HepG2 (cell line): ENCODE data around the gene GRM4. TPM values are rescaled to one million over a fixed set of nuclear protein-coding genes. Genes with fewer than 3 reads are reported as not detected.
A peak's percentile ranks its signal among the peaks of the same experiment; 100 is the strongest.

Experiments used
- CHD2 ChIP-seq: IDR thresholded peaks from 2 replicates; pipeline ENCODE4 v1.6.1; 2011; ENCODE audit warnings: low read depth, low read length, improper control_type of control experiment
- DPF2 ChIP-seq: sonication (generic); formaldehyde crosslinking; IDR thresholded peaks from 2 replicates; pipeline ENCODE4 v1.4.0; 2020; ENCODE audit warnings: mild to moderate bottlenecking, low read depth, missing genetic modification reagents, borderline replicate concordance
- EP300 ChIP-seq, 3 experiments: sonication (generic) in 1 of 3; formaldehyde crosslinking in 1 of 3; IDR thresholded peaks; 2 replicates each; pipeline versions ENCODE4 v1.5.1 to v1.6.1; 2011 to 2020; ENCODE audit warnings: low read depth in 2 of 3, low read length in 2 of 3, borderline replicate concordance in 1 of 3, improper control_type of control experiment in 1 of 3, mild to moderate bottlenecking in 1 of 3, missing genetic modification reagents in 1 of 3, moderate library complexity in 1 of 3
- ESRRA ChIP-seq: sonication (generic); formaldehyde crosslinking; IDR thresholded peaks from 2 replicates; pipeline ENCODE4 v1.5.1; 2020; ENCODE audit warnings: mild to moderate bottlenecking, low read depth, missing genetic modification reagents
- HNF4A ChIP-seq: sonication (generic); formaldehyde crosslinking; IDR thresholded peaks from 2 replicates; pipeline ENCODE4 v1.4.0; 2020; ENCODE audit warnings: missing genetic modification reagents
- KDM2A ChIP-seq: sonication (generic); formaldehyde crosslinking; IDR thresholded peaks from 2 replicates; pipeline ENCODE4 v1.4.0; 2020; ENCODE audit warnings: low read depth, missing genetic modification reagents, borderline replicate concordance
- NFRKB ChIP-seq: fragments of 450-650 bp; IDR thresholded peaks from 2 replicates; pipeline ENCODE4 v1.6.1; 2017
- NR2F2 ChIP-seq: IDR thresholded peaks from 2 replicates; pipeline ENCODE4 v1.6.1; 2012; ENCODE audit warnings: low read depth, inconsistent platforms, borderline replicate concordance
- PCBP1 ChIP-seq: fragments of 200-400 bp; formaldehyde crosslinking; IDR thresholded peaks from 2 replicates; pipeline ENCODE4 v1.6.1; 2017; ENCODE audit warnings: mild to moderate bottlenecking, low read depth, low read length, borderline replicate concordance
- PHF5A ChIP-seq: IDR thresholded peaks from one replicate; pipeline ENCODE4 v1.6.1; 2018; ENCODE audit warnings: low read depth, missing genetic modification reagents; ENCODE audit not compliant: unreplicated experiment
- SIX4 ChIP-seq: sonication (generic); formaldehyde crosslinking; IDR thresholded peaks from 2 replicates; pipeline ENCODE4 v1.4.0; 2020; ENCODE audit warnings: missing genetic modification reagents
- ZBTB7B ChIP-seq: sonication (generic); formaldehyde crosslinking; IDR thresholded peaks from 2 replicates; pipeline ENCODE4 v1.4.0; 2020; ENCODE audit warnings: missing genetic modification reagents
- ZNF143 ChIP-seq: sonication (generic); formaldehyde crosslinking; IDR thresholded peaks from 2 replicates; pipeline ENCODE4 v1.4.0; 2020; ENCODE audit warnings: missing genetic modification reagents
- ZNF263 ChIP-seq: sonication (generic); formaldehyde crosslinking; IDR thresholded peaks from 2 replicates; pipeline ENCODE4 v1.4.0; 2020; ENCODE audit warnings: missing genetic modification reagents
- ZNF672 ChIP-seq: sonication (generic); formaldehyde crosslinking; IDR thresholded peaks from 2 replicates; pipeline ENCODE4 v1.8.1; 2022; ENCODE audit warnings: missing genetic modification reagents
- polyA plus RNA-seq, 8 experiments: library from polyadenylated mRNA; depleted of rRNA in 3 of 8; stranded (reverse) in 7 of 8; unstranded in 1 of 8; fragments of >200 nt; fragmentation: Illumina TruSeq in 4 of 8; extraction: Trizol in 4 of 8; gene quantifications; 2 replicates each; pipeline versions ENCODE4 v1.2.1 to v1.2.3, GENCODE V29; 2011 to 2016; ENCODE audit warnings: low read depth in 4 of 8, missing spikeins in 1 of 8, mixed read lengths in 1 of 8; ENCODE audit not compliant: insufficient read depth in 1 of 8
- total RNA-seq, 5 experiments: library from RNA; depleted of rRNA; stranded (reverse); fragments of >200 nt; fragmentation: Illumina TruSeq; extraction: Trizol; gene quantifications; 2 replicates each; pipeline ENCODE4 v1.2.3, GENCODE V29; 2016; ENCODE audit warnings: low read depth in 1 of 5
- TF ChIP-seq, protein P1 (sequence below): sonication (generic); formaldehyde crosslinking; IDR thresholded peaks from 2 replicates; pipeline ENCODE4 v1.8.1; 2023; ENCODE audit warnings: mild to moderate bottlenecking, moderate library complexity, missing genetic modification reagents
- TF ChIP-seq, protein P2 (sequence below): sonication (generic); formaldehyde crosslinking; IDR thresholded peaks from 2 replicates; pipeline ENCODE4 v1.4.0; 2020; ENCODE audit warnings: missing genetic modification reagents
- TF ChIP-seq, protein P3 (sequence below): sonication (generic); formaldehyde crosslinking; IDR thresholded peaks from 2 replicates; pipeline ENCODE4 v1.5.0; 2020; ENCODE audit warnings: missing genetic modification reagents
- TF ChIP-seq, protein P4 (sequence below): sonication (generic); formaldehyde crosslinking; IDR thresholded peaks from 2 replicates; pipeline ENCODE4 v1.4.0; 2020; ENCODE audit warnings: missing genetic modification reagents
- TF ChIP-seq, protein P5 (sequence below): fragments of 450-650 bp; IDR thresholded peaks from 2 replicates; pipeline ENCODE4 v1.6.1; 2017
- TF ChIP-seq, protein P6 (sequence below): sonication (generic); formaldehyde crosslinking; IDR thresholded peaks from 2 replicates; pipeline ENCODE4 v1.8.0; 2022; ENCODE audit warnings: mild to moderate bottlenecking, missing genetic modification reagents, moderate library complexity
- TF ChIP-seq, protein P7 (sequence below): sonication (generic); formaldehyde crosslinking; IDR thresholded peaks from 2 replicates; pipeline ENCODE4 v1.5.0; 2020; ENCODE audit warnings: missing genetic modification reagents

Gene GRM4
- total and polyA plus RNA-seq, 2 of the 13 experiments (the other 11 are each of a cell fraction or from before 2014, with no cell fraction given) = not detected

DNA sequence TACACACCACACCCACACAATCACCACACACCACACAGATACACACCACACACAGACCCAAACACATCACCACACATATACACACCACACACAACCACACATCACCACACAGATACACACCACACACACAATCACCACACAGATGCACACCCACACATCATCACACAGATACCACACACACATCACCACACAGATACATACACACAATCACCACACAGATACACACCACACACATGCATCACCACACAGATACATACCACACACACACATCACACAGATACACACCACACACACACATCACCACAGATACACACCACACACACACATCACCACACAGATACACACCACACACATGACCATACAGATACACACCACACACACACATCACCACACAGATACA lies 73.2 kb downstream of the GRM4 start (continued):
- TF ChIP-seq NFRKB (no peak), PCBP1 (no peak), SIX4 (CRISPR knock-in tag) (no peak), HNF4A (CRISPR knock-in tag) (no peak), PHF5A (CRISPR knock-in tag) (no peak), CHD2 (no peak), NR2F2 (no peak), DPF2 (no peak), ZNF263 (CRISPR knock-in tag) (no peak), ZNF672 (CRISPR knock-in tag) (no peak), EP300 (IDR thresholded peaks at IDR 0.05; ENCODE audit: low read depth in 2 of 2, low read length in 2 of 2) (no peak), EP300 (CRISPR knock-in tag; IDR thresholded peaks at IDR 0.05; ENCODE audit: borderline replicate concordance) (no peak), ZBTB7B (CRISPR knock-in tag) (no peak), ESRRA (CRISPR knock-in tag) (no peak), ZNF143 (CRISPR knock-in tag) (no peak), KDM2A (no peak)
- TF ChIP-seq, protein P1, sequence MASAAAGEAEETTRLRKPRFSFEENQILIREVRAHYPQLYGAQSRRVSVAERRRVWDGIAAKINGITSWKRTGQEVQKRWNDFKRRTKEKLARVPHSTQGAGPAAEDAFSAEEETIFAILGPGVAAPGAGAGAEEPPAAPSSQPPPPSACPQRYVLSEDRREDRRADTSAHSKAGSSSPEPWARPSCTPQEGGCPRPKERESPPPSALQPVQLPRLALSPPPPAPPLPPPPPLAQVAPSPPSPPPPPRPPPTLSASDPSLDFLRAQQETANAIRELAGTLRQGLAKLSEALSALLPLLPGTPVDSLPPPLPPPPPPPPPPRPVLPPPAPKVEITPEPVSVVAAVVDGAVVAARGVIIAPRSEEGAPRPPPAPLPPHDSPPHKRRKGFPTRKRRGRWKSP (CRISPR knock-in tag) = no peak
- TF ChIP-seq, protein P2, sequence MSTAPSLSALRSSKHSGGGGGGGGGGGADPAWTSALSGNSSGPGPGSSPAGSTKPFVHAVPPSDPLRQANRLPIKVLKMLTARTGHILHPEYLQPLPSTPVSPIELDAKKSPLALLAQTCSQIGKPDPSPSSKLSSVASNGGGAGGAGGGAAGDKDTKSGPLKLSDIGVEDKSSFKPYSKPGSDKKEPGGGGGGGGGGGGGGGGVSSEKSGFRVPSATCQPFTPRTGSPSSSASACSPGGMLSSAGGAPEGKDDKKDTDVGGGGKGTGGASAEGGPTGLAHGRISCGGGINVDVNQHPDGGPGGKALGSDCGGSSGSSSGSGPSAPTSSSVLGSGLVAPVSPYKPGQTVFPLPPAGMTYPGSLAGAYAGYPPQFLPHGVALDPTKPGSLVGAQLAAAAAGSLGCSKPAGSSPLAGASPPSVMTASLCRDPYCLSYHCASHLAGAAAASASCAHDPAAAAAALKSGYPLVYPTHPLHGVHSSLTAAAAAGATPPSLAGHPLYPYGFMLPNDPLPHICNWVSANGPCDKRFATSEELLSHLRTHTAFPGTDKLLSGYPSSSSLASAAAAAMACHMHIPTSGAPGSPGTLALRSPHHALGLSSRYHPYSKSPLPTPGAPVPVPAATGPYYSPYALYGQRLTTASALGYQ = no peak
- TF ChIP-seq, protein P3, sequence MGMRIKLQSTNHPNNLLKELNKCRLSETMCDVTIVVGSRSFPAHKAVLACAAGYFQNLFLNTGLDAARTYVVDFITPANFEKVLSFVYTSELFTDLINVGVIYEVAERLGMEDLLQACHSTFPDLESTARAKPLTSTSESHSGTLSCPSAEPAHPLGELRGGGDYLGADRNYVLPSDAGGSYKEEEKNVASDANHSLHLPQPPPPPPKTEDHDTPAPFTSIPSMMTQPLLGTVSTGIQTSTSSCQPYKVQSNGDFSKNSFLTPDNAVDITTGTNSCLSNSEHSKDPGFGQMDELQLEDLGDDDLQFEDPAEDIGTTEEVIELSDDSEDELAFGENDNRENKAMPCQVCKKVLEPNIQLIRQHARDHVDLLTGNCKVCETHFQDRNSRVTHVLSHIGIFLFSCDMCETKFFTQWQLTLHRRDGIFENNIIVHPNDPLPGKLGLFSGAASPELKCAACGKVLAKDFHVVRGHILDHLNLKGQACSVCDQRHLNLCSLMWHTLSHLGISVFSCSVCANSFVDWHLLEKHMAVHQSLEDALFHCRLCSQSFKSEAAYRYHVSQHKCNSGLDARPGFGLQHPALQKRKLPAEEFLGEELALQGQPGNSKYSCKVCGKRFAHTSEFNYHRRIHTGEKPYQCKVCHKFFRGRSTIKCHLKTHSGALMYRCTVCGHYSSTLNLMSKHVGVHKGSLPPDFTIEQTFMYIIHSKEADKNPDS (CRISPR knock-in tag) = no peak
- TF ChIP-seq, protein P4, sequence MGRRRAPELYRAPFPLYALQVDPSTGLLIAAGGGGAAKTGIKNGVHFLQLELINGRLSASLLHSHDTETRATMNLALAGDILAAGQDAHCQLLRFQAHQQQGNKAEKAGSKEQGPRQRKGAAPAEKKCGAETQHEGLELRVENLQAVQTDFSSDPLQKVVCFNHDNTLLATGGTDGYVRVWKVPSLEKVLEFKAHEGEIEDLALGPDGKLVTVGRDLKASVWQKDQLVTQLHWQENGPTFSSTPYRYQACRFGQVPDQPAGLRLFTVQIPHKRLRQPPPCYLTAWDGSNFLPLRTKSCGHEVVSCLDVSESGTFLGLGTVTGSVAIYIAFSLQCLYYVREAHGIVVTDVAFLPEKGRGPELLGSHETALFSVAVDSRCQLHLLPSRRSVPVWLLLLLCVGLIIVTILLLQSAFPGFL (CRISPR knock-in tag) = no peak
- TF ChIP-seq, protein P5, sequence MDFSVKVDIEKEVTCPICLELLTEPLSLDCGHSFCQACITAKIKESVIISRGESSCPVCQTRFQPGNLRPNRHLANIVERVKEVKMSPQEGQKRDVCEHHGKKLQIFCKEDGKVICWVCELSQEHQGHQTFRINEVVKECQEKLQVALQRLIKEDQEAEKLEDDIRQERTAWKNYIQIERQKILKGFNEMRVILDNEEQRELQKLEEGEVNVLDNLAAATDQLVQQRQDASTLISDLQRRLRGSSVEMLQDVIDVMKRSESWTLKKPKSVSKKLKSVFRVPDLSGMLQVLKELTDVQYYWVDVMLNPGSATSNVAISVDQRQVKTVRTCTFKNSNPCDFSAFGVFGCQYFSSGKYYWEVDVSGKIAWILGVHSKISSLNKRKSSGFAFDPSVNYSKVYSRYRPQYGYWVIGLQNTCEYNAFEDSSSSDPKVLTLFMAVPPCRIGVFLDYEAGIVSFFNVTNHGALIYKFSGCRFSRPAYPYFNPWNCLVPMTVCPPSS = peak; percentile 72; the same call in 1 of the 2 replicates
- TF ChIP-seq, protein P6, sequence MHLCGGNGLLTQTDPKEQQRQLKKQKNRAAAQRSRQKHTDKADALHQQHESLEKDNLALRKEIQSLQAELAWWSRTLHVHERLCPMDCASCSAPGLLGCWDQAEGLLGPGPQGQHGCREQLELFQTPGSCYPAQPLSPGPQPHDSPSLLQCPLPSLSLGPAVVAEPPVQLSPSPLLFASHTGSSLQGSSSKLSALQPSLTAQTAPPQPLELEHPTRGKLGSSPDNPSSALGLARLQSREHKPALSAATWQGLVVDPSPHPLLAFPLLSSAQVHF (CRISPR knock-in tag) = no peak
- TF ChIP-seq, protein P7, sequence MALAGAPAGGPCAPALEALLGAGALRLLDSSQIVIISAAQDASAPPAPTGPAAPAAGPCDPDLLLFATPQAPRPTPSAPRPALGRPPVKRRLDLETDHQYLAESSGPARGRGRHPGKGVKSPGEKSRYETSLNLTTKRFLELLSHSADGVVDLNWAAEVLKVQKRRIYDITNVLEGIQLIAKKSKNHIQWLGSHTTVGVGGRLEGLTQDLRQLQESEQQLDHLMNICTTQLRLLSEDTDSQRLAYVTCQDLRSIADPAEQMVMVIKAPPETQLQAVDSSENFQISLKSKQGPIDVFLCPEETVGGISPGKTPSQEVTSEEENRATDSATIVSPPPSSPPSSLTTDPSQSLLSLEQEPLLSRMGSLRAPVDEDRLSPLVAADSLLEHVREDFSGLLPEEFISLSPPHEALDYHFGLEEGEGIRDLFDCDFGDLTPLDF (CRISPR knock-in tag) = no peak
